Mononuclear cell (primary cell): ENCODE results near the gene SLC6A18. TPM values are rescaled to one million over a fixed set of nuclear protein-coding genes. Genes with fewer than 3 reads are reported as not detected.
"Not testable (repeated sequence)": the region's sequence is repeated elsewhere in the genome, so short reads cannot be mapped to it uniquely, and the experiment has no call there.

Experiments
- H3K27me3 ChIP-seq: 2 replicates; pipeline ENCODE4 v1.6.0; 2011; ENCODE audit warnings: low read length, control low read depth; ENCODE audit not compliant: insufficient read depth
- H3K4me1 ChIP-seq: 2 replicates; pipeline ENCODE4 v1.5.1; 2011; ENCODE audit warnings: mild to moderate bottlenecking, low read length, control low read depth; ENCODE audit not compliant: insufficient read depth
- H3K4me3 ChIP-seq: 2 replicates; pipeline ENCODE4 v1.5.1; 2011; ENCODE audit warnings: mild to moderate bottlenecking, low read length, moderate library complexity
- H3K9me3 ChIP-seq: 2 replicates; pipeline ENCODE4 v1.5.1; 2011; ENCODE audit warnings: low read depth, mild to moderate bottlenecking, control low read depth, low read length
- total RNA-seq: library from RNA; depleted of rRNA; stranded (reverse); fragments of >200 nt; gene quantifications from one replicate; pipeline ENCODE4 v1.2.3, GENCODE V29; 2012

SLC6A18 gene
- total RNA-seq, 1 donor, result not detected

- Histone ChIP-seq H3K4me1 (peaks cover 10% of the 10 kb centered on the region), H3K27me3 (no peaks in the 10 kb centered on the region), H3K4me3 (no peak overlapping the region), H3K9me3 (no peaks in the 10 kb centered on the region)
Observed at GRCh38 chr5:1256776-1257175, 31.6 kb downstream of the SLC6A18 start.

GRCh38 chr5:1257363-1257762 lies 32.2 kb downstream of the SLC6A18 start:
- H3K27me3 ChIP-seq, result no peaks in the 10 kb centered on the region

GRCh38 chr5:1257841-1258240 lies 32.7 kb downstream of the SLC6A18 start:
- Histone ChIP-seq H3K4me3 (no peak overlapping the region), H3K4me1 (peaks cover 10% of the 10 kb centered on the region), H3K27me3 (no peaks in the 10 kb centered on the region), H3K9me3 (no peaks in the 10 kb centered on the region)

More at GRCh38 chr5:1257363-1257762, 32.2 kb downstream of the SLC6A18 start:
- no peak overlapping the region for H3K4me3 ChIP-seq
- no peaks in the 10 kb centered on the region for H3K9me3 ChIP-seq
- H3K4me1 ChIP-seq, result peaks cover 10% of the 10 kb centered on the region

GRCh38 chr5:1259806-1260480 lies 34.8 kb downstream of the SLC6A18 start:
- no peak overlapping the region for H3K4me3 ChIP-seq
- no peaks in the 10 kb centered on the region for H3K27me3 ChIP-seq
- peaks cover 7% of the 10 kb centered on the region for H3K4me1 ChIP-seq
- H3K9me3 ChIP-seq, result no peaks in the 10 kb centered on the region

DNA sequence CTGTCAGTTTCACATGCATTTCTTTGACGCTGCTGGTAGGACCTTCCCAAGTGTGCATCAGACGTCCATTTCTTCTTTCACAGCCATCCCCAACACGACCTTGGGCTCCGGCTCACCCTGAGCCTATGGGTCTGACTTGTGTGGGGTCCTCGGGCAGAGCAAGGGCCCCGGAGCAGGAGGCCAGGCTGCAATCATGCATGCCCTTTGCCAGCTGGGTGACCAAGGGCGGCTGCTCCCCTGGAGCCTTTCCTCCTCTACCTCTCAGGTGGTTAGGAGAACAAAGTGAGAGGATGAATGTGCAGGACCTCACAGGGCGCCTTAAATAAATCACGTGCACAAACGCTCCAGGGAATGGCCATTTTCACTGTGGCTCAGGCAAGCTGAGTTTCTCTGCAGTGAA lies 36.5 kb downstream of the SLC6A18 start:
- Histone ChIP-seq H3K27me3 (no peaks in the 10 kb centered on the region), H3K4me3 (no peak overlapping the region), H3K4me1 (no peaks in the 10 kb centered on the region), H3K9me3 (no peaks in the 10 kb centered on the region)

DNA sequence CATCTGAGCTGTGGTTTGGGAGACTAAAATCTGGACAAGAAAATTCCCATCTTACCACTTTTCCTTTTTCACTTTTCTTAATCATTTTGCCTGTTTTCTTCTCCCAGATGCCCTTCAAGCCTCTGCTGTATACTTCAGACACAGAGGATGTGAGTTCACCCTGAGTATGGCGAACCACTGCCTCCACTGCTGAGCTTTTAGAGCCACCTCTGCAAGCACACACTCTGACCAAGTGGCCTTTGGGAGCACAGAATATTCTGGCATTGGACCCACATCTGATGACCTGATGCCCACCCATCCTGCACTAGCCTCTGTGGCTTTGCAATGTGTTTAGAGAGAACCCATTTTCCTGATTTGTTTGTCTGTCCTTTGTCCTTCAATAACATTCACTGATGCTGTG lies 37.2 kb downstream of the SLC6A18 start:
- H3K27me3 ChIP-seq, result no peaks in the 10 kb centered on the region
- H3K9me3 ChIP-seq, result no peaks in the 10 kb centered on the region
- no peaks in the 10 kb centered on the region for H3K4me1 ChIP-seq
- H3K4me3 ChIP-seq, result no peak overlapping the region

DNA sequence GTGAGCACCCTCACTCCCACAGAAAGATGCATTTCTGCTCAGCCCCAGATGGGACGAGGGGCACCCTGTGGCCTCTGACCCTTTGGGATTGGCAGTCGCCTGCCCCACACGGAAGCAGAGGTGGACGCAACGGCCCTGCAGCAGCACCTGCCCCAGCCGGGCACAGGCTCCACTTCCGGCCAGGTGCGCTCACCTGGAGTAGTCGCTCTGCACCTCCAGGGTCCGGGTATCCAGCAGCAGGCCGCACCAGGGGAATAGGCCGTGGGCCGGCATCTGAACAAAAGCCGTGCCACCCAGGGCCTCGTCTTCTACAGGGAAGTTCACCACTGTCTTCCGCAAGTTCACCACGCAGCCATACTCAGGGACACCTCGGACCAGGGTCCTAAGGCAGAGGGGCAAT lies 39.0 kb downstream of the SLC6A18 start:
- Histone ChIP-seq H3K9me3 (no peaks in the 10 kb centered on the region), H3K27me3 (no peaks in the 10 kb centered on the region), H3K4me1 (no peaks in the 10 kb centered on the region), H3K4me3 (no peak overlapping the region)

- H3K27me3 ChIP-seq, result no peaks in the 10 kb centered on the region
- no peaks in the 10 kb centered on the region for H3K4me1 ChIP-seq
- no peaks in the 10 kb centered on the region for H3K9me3 ChIP-seq
- H3K4me3 ChIP-seq, result no peak overlapping the region
Observed at GRCh38 chr5:1265026-1265425, 39.8 kb downstream of the SLC6A18 start.

DNA sequence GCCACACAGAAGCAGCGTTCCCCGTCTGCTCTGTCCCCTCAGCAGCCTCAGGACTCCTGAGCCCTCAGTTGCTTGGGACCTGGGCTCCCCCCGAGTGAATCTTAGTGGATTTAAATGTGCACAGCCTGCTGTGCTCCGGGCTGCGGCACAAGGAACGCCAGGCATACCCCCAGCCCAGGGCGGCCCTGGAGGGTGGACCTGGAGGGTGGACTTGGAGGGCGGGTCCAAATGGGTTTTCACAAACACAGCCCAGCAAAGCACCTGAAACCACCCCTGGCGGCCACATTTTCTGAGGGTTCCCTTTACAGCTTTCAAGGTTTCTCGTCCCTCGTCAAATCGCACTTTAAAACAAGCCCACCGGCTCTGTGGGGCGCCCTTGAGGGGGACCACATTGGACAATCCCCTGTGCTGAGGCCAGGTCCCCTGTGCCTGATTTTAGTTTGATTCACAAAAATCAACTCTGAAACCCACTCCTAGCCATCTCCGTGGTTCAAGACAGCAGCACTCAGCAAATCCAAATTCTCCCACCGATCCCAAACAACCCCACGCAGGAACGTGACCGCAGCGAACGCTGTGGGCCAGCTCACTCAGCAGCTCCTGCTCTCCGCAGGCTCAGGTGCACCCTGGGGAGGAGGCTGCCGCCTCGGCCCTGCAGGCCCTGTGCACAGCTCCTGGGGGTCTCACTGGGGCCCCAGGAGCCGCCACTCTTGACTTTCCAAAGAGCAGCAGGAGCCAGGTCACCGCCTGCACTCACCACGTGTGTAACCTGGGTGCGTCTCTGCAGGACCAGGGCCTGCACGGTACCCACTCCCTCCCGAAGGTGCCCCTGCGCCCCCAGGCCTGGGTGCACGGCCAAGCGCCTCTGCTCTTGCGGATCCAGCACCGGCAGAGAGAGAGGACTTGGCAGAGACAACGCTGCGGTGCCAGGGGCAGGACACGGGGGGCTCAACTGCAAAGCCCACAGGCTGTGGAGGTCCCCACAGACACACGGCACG lies 40.6 kb downstream of the SLC6A18 start:
- H3K4me3 ChIP-seq, result no peak overlapping the region
- H3K27me3 ChIP-seq, result no peaks in the 10 kb centered on the region
- H3K9me3 ChIP-seq, result no peaks in the 10 kb centered on the region

DNA sequence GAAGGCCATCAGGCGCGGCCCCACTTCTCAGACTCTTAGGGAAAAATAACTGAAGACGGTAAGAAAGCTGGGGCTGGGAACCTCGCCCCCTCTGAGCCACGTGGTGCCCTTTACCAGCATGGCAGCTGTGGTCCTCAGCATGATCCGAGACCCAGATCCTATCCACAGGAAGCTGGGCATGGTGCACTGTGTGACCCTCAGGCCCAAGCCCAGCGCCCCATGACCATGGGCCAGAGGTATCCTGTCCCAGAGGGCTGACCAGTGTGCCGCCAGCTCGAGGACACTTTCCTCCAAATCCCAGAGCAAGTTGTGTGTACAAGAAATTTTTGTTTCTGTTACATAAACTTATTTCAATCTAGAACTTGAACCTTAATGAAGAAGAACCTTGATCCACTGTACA lies 41.6 kb downstream of the SLC6A18 start:
- H3K27me3 ChIP-seq, result no peaks in the 10 kb centered on the region
- no peaks in the 10 kb centered on the region for H3K9me3 ChIP-seq
- no peaks in the 10 kb centered on the region for H3K4me1 ChIP-seq
- H3K4me3 ChIP-seq, result no peak overlapping the region

More for the DNA sequence above, 40.6 kb downstream of the SLC6A18 start:
- no peaks in the 10 kb centered on the region for H3K4me1 ChIP-seq

DNA sequence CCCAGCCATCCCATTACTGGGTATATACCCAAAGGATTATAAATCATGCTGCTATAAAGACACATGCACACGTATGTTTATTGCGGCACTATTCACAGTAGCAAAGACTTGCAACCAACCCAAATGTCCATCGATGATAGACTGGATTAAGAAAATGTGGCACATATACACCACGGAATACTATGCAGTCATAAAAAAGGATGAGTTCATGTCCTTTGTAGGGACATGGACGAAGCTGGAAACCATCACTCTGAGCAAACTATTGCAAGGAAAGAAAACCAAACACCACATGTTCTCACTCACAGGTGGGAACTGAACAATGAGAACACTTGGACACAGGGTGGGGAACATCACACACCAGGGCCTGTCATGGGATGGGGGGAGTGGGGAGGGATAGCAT lies 42.3 kb downstream of the SLC6A18 start:
- not testable (repeated sequence) for H3K4me3 ChIP-seq, H3K9me3 ChIP-seq, H3K4me1 ChIP-seq, H3K27me3 ChIP-seq

DNA sequence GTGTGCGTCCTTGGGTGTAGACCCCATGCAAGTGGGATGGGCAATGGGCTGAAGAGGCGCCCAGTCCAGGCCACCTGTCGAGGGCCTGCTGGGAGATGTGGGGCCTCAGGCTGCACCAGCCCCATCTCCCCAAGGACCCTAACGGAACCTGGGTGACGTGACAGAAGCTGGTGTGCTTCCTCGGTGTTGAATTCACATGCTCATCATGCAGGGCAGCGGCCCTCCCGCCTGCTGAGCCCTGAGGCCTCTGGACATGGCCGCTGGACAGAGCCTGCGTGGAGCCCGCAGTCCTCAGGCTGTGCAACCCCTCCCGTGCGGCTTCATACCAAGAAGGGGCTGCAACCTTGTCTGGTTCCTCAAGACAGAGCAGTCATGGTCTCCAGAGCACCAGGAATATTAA lies 42.9 kb downstream of the SLC6A18 start:
- Histone ChIP-seq H3K9me3 (no peaks in the 10 kb centered on the region), H3K27me3 (no peaks in the 10 kb centered on the region), H3K4me3 (no peak overlapping the region), H3K4me1 (no peaks in the 10 kb centered on the region)

GRCh38 chr5:1268666-1269065 lies 43.5 kb downstream of the SLC6A18 start:
- H3K27me3 ChIP-seq, result no peaks in the 10 kb centered on the region
- H3K4me1 ChIP-seq, result no peaks in the 10 kb centered on the region
- no peak overlapping the region for H3K4me3 ChIP-seq
- no peaks in the 10 kb centered on the region for H3K9me3 ChIP-seq

DNA sequence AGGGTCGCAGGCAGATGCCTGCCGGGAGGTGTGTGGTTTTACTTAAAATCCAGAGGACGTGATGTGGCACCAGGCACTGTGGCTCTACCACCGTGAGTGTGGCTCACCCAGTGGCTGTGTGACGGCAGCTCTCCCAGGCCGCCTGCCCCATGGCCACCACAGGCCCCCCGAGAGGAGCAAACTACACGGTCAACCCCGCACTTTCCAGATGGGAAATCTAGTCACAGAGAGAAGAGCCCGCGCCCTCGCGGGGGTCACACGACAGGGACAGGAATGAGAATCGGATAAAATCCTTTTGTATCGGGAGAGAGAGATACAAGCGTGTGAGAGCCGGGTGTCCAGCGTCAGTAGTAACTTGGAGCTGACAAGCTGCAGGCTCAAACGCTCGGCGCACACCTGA lies 45.2 kb downstream of the SLC6A18 start:
- Histone ChIP-seq H3K4me3 (no peak overlapping the region), H3K27me3 (no peaks in the 10 kb centered on the region), H3K9me3 (no peaks in the 10 kb centered on the region), H3K4me1 (no peaks in the 10 kb centered on the region)
